ENCODE measurements around the gene SIGMAR1.

GRCh38 chr9:34652602-34653000 is 15.0 kb upstream of the SIGMAR1 start:
- no peak for TF ChIP-seq RAD21 (conservative IDR thresholded peaks at IDR 0.05)
- no peak for TF ChIP-seq POLR2AphosphoS5 (IDR thresholded peaks at IDR 0.05)
- no peak for TF ChIP-seq CTCF (IDR thresholded peaks at IDR 0.05; ENCODE audit: poor library complexity, severe bottlenecking)
- TF ChIP-seq REST (IDR thresholded peaks at IDR 0.05; ENCODE audit: borderline replicate concordance) = no peak
- no peak for TF ChIP-seq TAF1 (IDR thresholded peaks at IDR 0.05; ENCODE audit: low read depth)
- TF ChIP-seq EP300 (conservative IDR thresholded peaks at IDR 0.05; ENCODE audit: poor library complexity, severe bottlenecking) = no peak
- TF ChIP-seq EZH2 (IDR thresholded peaks at IDR 0.05; ENCODE audit: borderline replicate concordance, insufficient read depth, low read length, poor library complexity, severe bottlenecking) = no peak
